ENCODE data around the gene CRYGS. TPM values are rescaled to one million over a fixed set of nuclear protein-coding genes. Genes with fewer than 3 reads are reported as not detected.

CRYGS gene
- total RNA-seq (1 to 10 TPM; 4.2 to 7.7 (median 5.9) TPM), polyA plus RNA-seq (10 to 100 TPM in 2 of 3 donors, 1 to 10 TPM in 1; 7.7 to 24.8 (median 12.1) TPM)
- long read RNA-seq, donor 1, partial matches to known transcripts, result 0 of 2 reads
- long read RNA-seq, donor 1, other reads (novel, unspliced or antisense), result 0 of 2 reads
- long read RNA-seq, donor 2, partial matches to known transcripts, result 0 of 3 reads
- long read RNA-seq, donor 2, other reads (novel, unspliced or antisense), result 0 of 3 reads

DNA sequence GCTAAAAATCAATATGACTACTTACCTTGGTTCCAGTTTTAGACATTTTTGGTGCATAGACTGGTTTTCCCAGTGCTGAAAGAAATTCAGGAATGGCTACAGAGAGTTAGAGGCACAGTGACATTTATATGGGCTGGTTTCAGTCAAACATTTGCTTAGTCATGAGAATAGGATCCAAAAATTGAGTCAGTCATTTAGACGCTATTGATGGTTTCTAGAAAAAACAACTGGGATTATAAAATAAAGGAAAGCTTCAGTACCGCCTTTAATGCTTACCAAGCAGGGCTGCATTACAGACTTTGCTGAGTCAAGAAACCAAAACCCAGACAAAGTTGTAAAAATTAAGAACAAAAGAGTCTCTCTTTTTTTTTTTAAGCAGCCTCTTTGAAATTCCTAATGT, at the start of gene CRYGS:
Gene CRYGS (minus strand): TSS at position 100 of the 400 bp plus-strand sequence. CDS start 54 bp downstream, at position 46.
- no peak within 1 kb of the TSS for H3K4me3 ChIP-seq
- H3K27me3 ChIP-seq (replicated peaks in 1 of 7), result no peaks in the 10 kb centered on the region
- DNase-seq, result no peak
- WGBS, 5 donors, result 92 to 96% (median 94%) methylated on average over 2 of the region's 2 CpGs
- H3K36me3 ChIP-seq, result peaks cover 0 to 60% (median 27%) of the 10 kb centered on the region in 6 donors
- peaks cover 4 to 10% (median 9%) of the 10 kb centered on the region in 6 donors for H3K4me1 ChIP-seq
- TF ChIP-seq, protein P1, sequence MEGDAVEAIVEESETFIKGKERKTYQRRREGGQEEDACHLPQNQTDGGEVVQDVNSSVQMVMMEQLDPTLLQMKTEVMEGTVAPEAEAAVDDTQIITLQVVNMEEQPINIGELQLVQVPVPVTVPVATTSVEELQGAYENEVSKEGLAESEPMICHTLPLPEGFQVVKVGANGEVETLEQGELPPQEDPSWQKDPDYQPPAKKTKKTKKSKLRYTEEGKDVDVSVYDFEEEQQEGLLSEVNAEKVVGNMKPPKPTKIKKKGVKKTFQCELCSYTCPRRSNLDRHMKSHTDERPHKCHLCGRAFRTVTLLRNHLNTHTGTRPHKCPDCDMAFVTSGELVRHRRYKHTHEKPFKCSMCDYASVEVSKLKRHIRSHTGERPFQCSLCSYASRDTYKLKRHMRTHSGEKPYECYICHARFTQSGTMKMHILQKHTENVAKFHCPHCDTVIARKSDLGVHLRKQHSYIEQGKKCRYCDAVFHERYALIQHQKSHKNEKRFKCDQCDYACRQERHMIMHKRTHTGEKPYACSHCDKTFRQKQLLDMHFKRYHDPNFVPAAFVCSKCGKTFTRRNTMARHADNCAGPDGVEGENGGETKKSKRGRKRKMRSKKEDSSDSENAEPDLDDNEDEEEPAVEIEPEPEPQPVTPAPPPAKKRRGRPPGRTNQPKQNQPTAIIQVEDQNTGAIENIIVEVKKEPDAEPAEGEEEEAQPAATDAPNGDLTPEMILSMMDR (IDR thresholded peaks at IDR 0.05 in 8 of 11, conservative IDR thresholded peaks at IDR 0.05 in 3 of 11), result no peak
- no peak for TF ChIP-seq POLR2AphosphoS5 (IDR thresholded peaks at IDR 0.05)
- no peak for TF ChIP-seq POLR2A (IDR thresholded peaks at IDR 0.05)
- no peak within 1 kb of the TSS for H3K27ac ChIP-seq
- H3K9me3 ChIP-seq, result no peaks in the 10 kb centered on the region
- intact Hi-C loops (cut with DNase I; ENCODE audit: low total_unique reads), result no loop called here

DNA sequence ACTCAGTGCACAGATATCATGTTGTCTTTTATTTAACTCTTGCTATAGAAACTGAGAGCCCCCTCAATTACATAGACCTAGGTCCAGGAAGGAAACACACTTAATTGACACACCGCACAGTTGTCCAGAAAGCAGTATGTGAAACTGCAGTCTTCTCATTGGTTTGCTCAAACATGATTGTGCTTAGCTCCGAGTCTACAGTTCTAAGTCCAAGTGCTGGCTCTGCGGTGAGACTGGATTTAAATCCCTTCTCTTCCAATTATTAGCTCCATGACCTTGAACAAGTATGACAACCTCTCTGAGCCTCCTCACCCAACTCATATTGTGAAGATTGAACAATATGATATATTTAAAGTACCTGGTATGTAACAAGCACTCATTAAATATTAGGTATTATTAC, 49.7 kb upstream of the CRYGS start:
- no peaks in the 10 kb centered on the region for H3K4me1 ChIP-seq
- H3K4me3 ChIP-seq, result no peak overlapping the region
- intact Hi-C loops (cut with DNase I; ENCODE audit: low total_unique reads), result no loop called here
- DNase-seq, result no peak
- TF ChIP-seq, protein P1 (IDR thresholded peaks at IDR 0.05 in 8 of 11, conservative IDR thresholded peaks at IDR 0.05 in 3 of 11), result no peak
- TF ChIP-seq POLR2A (IDR thresholded peaks at IDR 0.05), result no peak
- TF ChIP-seq POLR2AphosphoS5 (IDR thresholded peaks at IDR 0.05), result no peak
- no peak overlapping the region for H3K27ac ChIP-seq
- no peaks in the 10 kb centered on the region for H3K27me3 ChIP-seq (replicated peaks in 1 of 7)
- H3K36me3 ChIP-seq, result no peaks in the 10 kb centered on the region
- H3K9me3 ChIP-seq, result no peaks in the 10 kb centered on the region
- WGBS, 5 donors, result 88 to 95% (median 91%) methylated on average over 3 of the region's 3 CpGs

DNA sequence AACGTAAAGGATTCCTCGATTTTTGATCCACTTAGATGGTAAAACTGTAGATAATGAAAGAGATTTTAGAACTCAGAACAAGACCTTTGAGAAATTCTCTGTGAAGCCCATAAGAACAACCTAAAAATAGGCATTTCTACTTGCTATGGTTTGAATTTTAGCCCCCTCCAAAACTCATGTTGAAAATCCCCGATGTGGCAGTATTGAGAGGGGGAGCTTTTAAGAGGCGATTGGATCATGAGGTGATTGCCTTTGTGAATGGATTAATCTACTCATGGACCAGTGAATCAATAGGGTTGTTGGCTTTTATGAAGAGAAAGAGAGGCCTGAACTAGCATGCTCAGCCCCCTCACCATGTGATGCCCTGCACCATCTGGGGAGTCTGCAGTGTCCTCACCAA, 48.5 kb upstream of the CRYGS start:
- Histone ChIP-seq H3K27ac (no peak overlapping the region), H3K36me3 (peaks cover 0 to 2% (median 0%) of the 10 kb centered on the region in 6 donors), H3K4me3 (no peak overlapping the region), H3K9me3 (no peaks in the 10 kb centered on the region), H3K27me3 (replicated peaks in 1 of 7) (no peaks in the 10 kb centered on the region), H3K4me1 (no peaks in the 10 kb centered on the region)
- WGBS, 5 donors, result 85 to 97% (median 90%) methylated on average over 4 of the region's 4 CpGs
- intact Hi-C loops (cut with DNase I; ENCODE audit: low total_unique reads), result no loop called here
- TF ChIP-seq POLR2A (IDR thresholded peaks at IDR 0.05), result no peak
- TF ChIP-seq, protein P1 (IDR thresholded peaks at IDR 0.05 in 8 of 11, conservative IDR thresholded peaks at IDR 0.05 in 3 of 11), result no peak
- TF ChIP-seq POLR2AphosphoS5 (IDR thresholded peaks at IDR 0.05), result no peak
- no peak for DNase-seq

DNA sequence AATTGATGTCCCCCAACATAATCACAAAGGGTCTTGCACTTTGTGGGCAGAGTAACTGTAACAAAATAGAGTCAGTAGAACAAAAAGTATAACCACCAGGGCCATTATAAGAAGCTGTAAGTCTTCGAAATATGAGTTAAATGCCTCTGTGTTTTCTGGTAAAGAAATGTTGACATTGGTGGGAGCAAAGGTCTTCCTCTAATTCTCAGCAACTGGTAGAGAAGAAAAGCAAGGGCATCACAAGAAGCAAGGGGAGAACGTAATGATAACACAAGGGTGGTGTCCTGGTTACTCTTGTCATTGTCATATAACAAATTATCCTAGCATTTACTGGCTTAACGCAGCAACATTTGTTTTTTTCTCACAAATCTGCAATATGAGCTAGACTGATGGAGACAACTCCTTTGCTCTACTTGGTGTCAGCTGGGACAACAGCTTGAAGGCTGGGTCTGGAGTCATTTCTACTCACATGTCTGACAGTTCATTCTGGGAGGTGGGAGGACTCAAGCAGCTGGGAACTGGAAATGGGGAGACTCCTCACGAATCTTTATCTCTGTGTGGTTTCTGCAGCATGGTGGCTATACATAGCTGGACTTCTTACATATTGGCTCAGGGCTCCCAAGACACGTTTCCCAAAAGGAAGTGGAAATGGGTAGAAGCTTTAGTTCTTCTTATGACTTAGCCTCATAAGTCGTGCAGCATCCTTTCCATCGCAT, 46.6 kb upstream of the CRYGS start:
- 72 to 85% (median 74%) methylated on average over 7 of the region's 7 CpGs for WGBS, 5 donors

More for the DNA sequence above, 46.6 kb upstream of the CRYGS start:
- Histone ChIP-seq H3K4me1 (no peaks in the 10 kb centered on the region), H3K27ac (no peak overlapping the region), H3K36me3 (peaks cover 0 to 19% (median 8%) of the 10 kb centered on the region in 6 donors), H3K4me3 (no peak overlapping the region), H3K9me3 (no peaks in the 10 kb centered on the region), H3K27me3 (replicated peaks in 1 of 7) (no peaks in the 10 kb centered on the region)
- intact Hi-C loops (cut with DNase I; ENCODE audit: low total_unique reads), result no loop called here
- DNase-seq, result no peak
- TF ChIP-seq, protein P1 (IDR thresholded peaks at IDR 0.05 in 8 of 11, conservative IDR thresholded peaks at IDR 0.05 in 3 of 11), result no peak
- no peak for TF ChIP-seq POLR2AphosphoS5 (IDR thresholded peaks at IDR 0.05)
- TF ChIP-seq POLR2A (IDR thresholded peaks at IDR 0.05), result no peak

Measured in spleen (tissue), 13 donors.